LHCN-M2 (cell line): ENCODE data around the gene MAP3K5. TPM values are rescaled to one million over a fixed set of nuclear protein-coding genes. Genes with fewer than 3 reads are reported as not detected.

ENCODE experiments used
- DNase-seq: peaks from one replicate; pipeline ENCODE4 v3.0.0-alpha.2; 2012; ENCODE audit warnings: low read depth
- total RNA-seq: library from RNA; depleted of rRNA; stranded (reverse); fragments of >200 nt; gene quantifications from 2 replicates; pipeline ENCODE4 v1.2.3, GENCODE V29; 2014

Gene MAP3K5
- total RNA-seq, 1 experiment from 2014 or later: 68.5 TPM

GRCh38 chr6:136685540-136686108, 106.7 kb downstream of the MAP3K5 start:
- DNase-seq: peak; percentile 69

GRCh38 chr6:136684466-136684865, 107.8 kb downstream of the MAP3K5 start:
- no peak for DNase-seq

GRCh38 chr6:136683209-136683941, 108.9 kb downstream of the MAP3K5 start:
- DNase-seq: no peak

- no peak for DNase-seq
Observed at GRCh38 chr6:136682292-136682691, 110.0 kb downstream of the MAP3K5 start.

- DNase-seq: no peak
Observed at GRCh38 chr6:136677822-136678221, 114.5 kb downstream of the MAP3K5 start.

GRCh38 chr6:136677344-136677743, 114.9 kb downstream of the MAP3K5 start:
- no peak for DNase-seq

GRCh38 chr6:136676075-136676474, 116.2 kb downstream of the MAP3K5 start:
- DNase-seq: no peak

GRCh38 chr6:136673571-136673970, 118.7 kb downstream of the MAP3K5 start:
- DNase-seq: no peak

- no peak for DNase-seq
Observed at GRCh38 chr6:136672144-136672543, 120.1 kb downstream of the MAP3K5 start.

GRCh38 chr6:136669299-136669699, 123.0 kb downstream of the MAP3K5 start:
- DNase-seq: peak; percentile 97

- no peak for DNase-seq
Observed at GRCh38 chr6:136668571-136668970, 123.7 kb downstream of the MAP3K5 start.

GRCh38 chr6:136666041-136666440, 126.2 kb downstream of the MAP3K5 start:
- DNase-seq: peak; percentile 41

- DNase-seq: no peak
Observed at GRCh38 chr6:136662347-136663237, 129.7 kb downstream of the MAP3K5 start.

GRCh38 chr6:136660727-136661126, 131.6 kb downstream of the MAP3K5 start:
- DNase-seq: no peak

- no peak for DNase-seq
Observed at GRCh38 chr6:136659991-136660499, 132.2 kb downstream of the MAP3K5 start.

GRCh38 chr6:136658711-136659110, 133.6 kb downstream of the MAP3K5 start:
- DNase-seq: peak; percentile 86

- peak; percentile 64 for DNase-seq
Observed at GRCh38 chr6:136657666-136658065, 134.6 kb downstream of the MAP3K5 start.

GRCh38 chr6:136656121-136656520, 136.2 kb downstream of the MAP3K5 start:
- DNase-seq: peak; percentile 93

- no peak for DNase-seq
Observed at GRCh38 chr6:136655239-136656014, 136.8 kb downstream of the MAP3K5 start.

- no peak for DNase-seq
Observed at GRCh38 chr6:136654086-136654485, 138.2 kb downstream of the MAP3K5 start.

GRCh38 chr6:136652656-136653055, 139.6 kb downstream of the MAP3K5 start:
- DNase-seq: no peak
